Measurements from ENCODE around the gene KCND3. TPM values are rescaled to one million over a fixed set of nuclear protein-coding genes. Genes with fewer than 3 reads are reported as not detected.

The KCND3 gene
- total and polyA plus RNA-seq, 2 of the 4 experiments (the other 2 are of a cell fraction): under 0.01 to 0.03 TPM

- Histone ChIP-seq H2BK20ac (ENCODE audit: low read depth, low read length) (no peak overlapping the region), H3K27me3 (ENCODE audit: control insufficient read depth, insufficient read depth, low read length) (peaks cover 2% of the 10 kb centered on the region), H3K36me3 (ENCODE audit: control insufficient read depth, insufficient read depth, low read length) (no peaks in the 10 kb centered on the region), H3K9ac (ENCODE audit: low read depth, low read length) (no peak overlapping the region), H3K14ac (replicated peaks; ENCODE audit: low read depth, low read length) (no peak overlapping the region), H2AK5ac (ENCODE audit: low read depth, low read length) (no peak overlapping the region), H4K5ac (ENCODE audit: low read depth, low read length) (no peak overlapping the region), H3K4me2 (ENCODE audit: low read depth, low read length) (no peak overlapping the region), H4K91ac (ENCODE audit: insufficient read depth, low read depth, low read length) (no peak overlapping the region), H2AFZ (replicated peaks; ENCODE audit: low read length, poor library complexity) (no peak overlapping the region), H3K4ac (ENCODE audit: low read depth, low read length) (no peak overlapping the region), H3K56ac (ENCODE audit: extremely low read depth, insufficient read depth, low read length) (no peak overlapping the region), H3K4me1 (ENCODE audit: control insufficient read depth, insufficient read depth, low read length) (no peaks in the 10 kb centered on the region), H3K18ac (ENCODE audit: low read depth, low read length) (no peak overlapping the region), H2BK15ac (ENCODE audit: low read depth, low read length) (no peak overlapping the region), H3K9me3 (ENCODE audit: control insufficient read depth, insufficient read depth, low read length) (no peaks in the 10 kb centered on the region), H4K20me1 (ENCODE audit: insufficient read depth, low read length) (no peaks in the 10 kb centered on the region), H3K79me1 (ENCODE audit: low read depth in 1 of 2, low read length in 2 of 2) (no peaks in the 10 kb centered on the region), H2BK120ac (ENCODE audit: low read depth, low read length) (no peak overlapping the region), H4K8ac (ENCODE audit: low read depth in 2 of 2, low read length in 2 of 2) (no peak overlapping the region), H3K9me1 (ENCODE audit: insufficient read depth, low read length) (no peaks in the 10 kb centered on the region), H3K23ac (ENCODE audit: low read depth, low read length) (no peak overlapping the region), H3K27ac (ENCODE audit: insufficient read depth, low read length) (no peak overlapping the region), H2AK9ac (replicated peaks; ENCODE audit: low read depth, low read length, poor library complexity) (no peak overlapping the region), H2BK5ac (ENCODE audit: low read depth, low read length, poor library complexity, severe bottlenecking) (no peak overlapping the region), H3K4me3 (ENCODE audit: insufficient read depth, low read depth, low read length) (no peak overlapping the region)
- CTCF ChIA-PET: no interaction called here
- 30% methylated on average over 2 of the region's 6 CpGs; no CpG with 5 or more reads in 1 of the 2 experiments for WGBS, 2 experiments (ENCODE audit: extremely low coverage in 2 of 2, insufficient read length in 1 of 2)
- intact Hi-C loops (cut with micrococcal nuclease): no loop called here
- POLR2A ChIA-PET (ENCODE audit: unreplicated experiment): no interaction called here
- ATAC-seq (ENCODE audit: low read depth) (no peak), DNase-seq (no peak)
- TF ChIP-seq CEBPB (IDR thresholded peaks at IDR 0.05; ENCODE audit: low read depth, low read length): no peak
- no peak for TF ChIP-seq RCOR1 (IDR thresholded peaks at IDR 0.05; ENCODE audit: insufficient replicate concordance, low read length)
- TF ChIP-seq MAFK (IDR thresholded peaks at IDR 0.05; ENCODE audit: low read depth, low read length): no peak
- TF ChIP-seq FOS (IDR thresholded peaks at IDR 0.05; ENCODE audit: low read depth, low read length): no peak
- no peak for TF ChIP-seq RAD21 (IDR thresholded peaks at IDR 0.05; ENCODE audit: low read length)
- no peak for TF ChIP-seq BHLHE40 (IDR thresholded peaks at IDR 0.05; ENCODE audit: low read depth, low read length)
- TF ChIP-seq NFE2L2 (IDR thresholded peaks at IDR 0.05; ENCODE audit: low read depth, low read length): no peak
- no peak for TF ChIP-seq MAZ (IDR thresholded peaks at IDR 0.05; ENCODE audit: borderline replicate concordance, low read depth, low read length)
- no peak for TF ChIP-seq CTCF (conservative IDR thresholded peaks at IDR 0.05; ENCODE audit: low read depth, low read length)
- no peak for TF ChIP-seq MXI1 (IDR thresholded peaks at IDR 0.05; ENCODE audit: borderline replicate concordance, low read depth, low read length)
- no peak for TF ChIP-seq RFX5 (IDR thresholded peaks at IDR 0.05; ENCODE audit: low read depth, low read length)
- no peak for TF ChIP-seq ELK1 (IDR thresholded peaks at IDR 0.05; ENCODE audit: borderline replicate concordance, low read depth, low read length)
- no peak for TF ChIP-seq SMC3 (IDR thresholded peaks at IDR 0.05; ENCODE audit: low read depth, low read length)
- no peak for TF ChIP-seq CHD1 (IDR thresholded peaks at IDR 0.05; ENCODE audit: low read depth, low read length)
- TF ChIP-seq POLR2A (IDR thresholded peaks at IDR 0.05; ENCODE audit: low read depth, low read length): no peak
- no peak for TF ChIP-seq USF2 (IDR thresholded peaks at IDR 0.05; ENCODE audit: low read depth, low read length)
- in situ Hi-C loops (cut with MboI; ENCODE audit: low sequenced_read_pairs): no loop called here
- dilution Hi-C loops (cut with HindIII; ENCODE audit: low sequenced_read_pairs, unreplicated experiment): no loop called here
- no TSS peak for BruUV-seq (replicated peaks)
Observed at GRCh38 chr1:111955755-111956154, 33.7 kb downstream of the KCND3 start.

Data from IMR-90 (cell line).